Hepatocyte (in vitro differentiated cells): Measurements from ENCODE around the gene TXNDC17.

Experiments used
- CTCF ChIP-seq: fragments of 200-600 bp; sonication (generic); IDR thresholded peaks from 2 replicates; pipeline ENCODE4 v1.5.1; 2016; ENCODE audit warnings: antibody characterized with exemption, mild to moderate bottlenecking; ENCODE audit not compliant: poor library complexity
- EZH2 ChIP-seq: fragments of 200-600 bp; sonication (generic); IDR thresholded peaks from 2 replicates; pipeline ENCODE4 v1.6.1; 2016; ENCODE audit warnings: antibody characterized with exemption, mild to moderate bottlenecking, borderline replicate concordance

- no peak for TF ChIP-seq CTCF
- no peak for TF ChIP-seq EZH2
Observed at GRCh38 chr17:6623941-6624340, 16.9 kb upstream of the TXNDC17 start.
